Esophagus squamous epithelium (tissue), 5 donors: Measurements from ENCODE around the gene RPS24. TPM values are rescaled to one million over a fixed set of nuclear protein-coding genes. Genes with fewer than 3 reads are reported as not detected.
"Not testable (repeated sequence)": the region's sequence is repeated elsewhere in the genome, so short reads cannot be mapped to it uniquely, and the experiment has no call there.

Experiments
- DNase-seq: peaks from one replicate; lab custom pipeline; 2025; lab: John Stamatoyannopoulos, UW
- H3K27ac ChIP-seq, 4 donors: fragments of 200-600 bp; sonication (generic); one replicate each; pipeline ENCODE4 v1.5.1; 2016 to 2019; ENCODE audit warnings: mild to moderate bottlenecking in 1 of 4
- H3K27me3 ChIP-seq, 4 donors: fragments of 200-600 bp; sonication (generic); 1 replicate in 3 of 4; 2 replicates in 1 of 4; pipeline versions ENCODE4 v1.5.1 to v1.6.0; 2017 to 2021; ENCODE audit warnings: antibody characterized with exemption in 1 of 4
- H3K36me3 ChIP-seq, 3 donors: fragments of 200-600 bp; sonication (generic); one replicate each; pipeline ENCODE4 v1.5.1; 2016 to 2019
- H3K4me1 ChIP-seq, 3 donors: fragments of 200-600 bp; sonication (generic); one replicate each; pipeline ENCODE4 v1.5.1; 2017 to 2019
- H3K4me3 ChIP-seq, 4 donors: fragments of 200-600 bp; sonication (generic); 1 replicate in 3 of 4; 2 replicates in 1 of 4; pipeline ENCODE4 v1.5.1; 2016 to 2019; ENCODE audit warnings: mild to moderate bottlenecking in 2 of 4, moderate library complexity in 1 of 4
- H3K9me3 ChIP-seq, 3 donors: fragments of 200-600 bp; sonication (generic); one replicate each; pipeline ENCODE4 v1.5.1; 2016 to 2019
- CTCF ChIP-seq, 6 experiments: fragments of 450-650 bp in 4 of 6; fragments of 200-600 bp in 2 of 6; sonication (generic) in 2 of 6; IDR thresholded peaks; one replicate each; pipeline ENCODE4 v1.5.1; 2016 to 2019; ENCODE audit warnings: antibody characterized with exemption in 6 of 6, mild to moderate bottlenecking in 4 of 6, moderate library complexity in 4 of 6
- POLR2A ChIP-seq, 4 donors: fragments of 450-650 bp; IDR thresholded peaks; one replicate each; pipeline ENCODE4 v1.6.1; 2017; ENCODE audit warnings: antibody characterized with exemption in 4 of 4, mild to moderate bottlenecking in 4 of 4, moderate library complexity in 3 of 4
- WGBS, 2 donors: methylation state at CpG; one replicate each; pipeline ENCODE4 v1.1.5; 2018; 5-methylcytosine and 5-hydroxymethylcytosine counted together
- intact Hi-C: fragments of 100-400 bp; cut with DNase I; formaldehyde crosslinking; loops from one replicate; pipeline ENCODE4 v1.15.0; 2022
- total RNA-seq, 4 donors: library from RNA; depleted of rRNA; stranded (reverse); fragments of >200 nt; gene quantifications; one replicate each; pipeline ENCODE4 v1.1.0, GENCODE V29; 2016
- donor health status: DM: yes; HTN: yes; CAD: no.

Gene RPS24
- total RNA-seq, 4 donors from 2014 or later, result 1,266 to 3,992 (median 2,440) TPM

GRCh38 chr10:78066012-78066411, 32.3 kb downstream of the RPS24 start:
- DNase-seq, result no peak
- intact Hi-C loops, result no loop called here
- no peak overlapping the region for H3K27ac ChIP-seq
- H3K9me3 ChIP-seq, result no peaks in the 10 kb centered on the region
- H3K27me3 ChIP-seq, result peaks cover 0 to 3% (median 0%) of the 10 kb centered on the region in 4 donors
- WGBS, 2 donors, result 20 to 45% methylated on average over 2 to 5 of the region's 5 CpGs
- H3K4me3 ChIP-seq, result no peak overlapping the region
- peaks cover 0 to 11% (median 0%) of the 10 kb centered on the region in 3 donors for H3K4me1 ChIP-seq
- TF ChIP-seq CTCF (IDR thresholded peaks at IDR 0.05), result no peak
- TF ChIP-seq POLR2A (IDR thresholded peaks at IDR 0.05), result no peak
- no peaks in the 10 kb centered on the region for H3K36me3 ChIP-seq

GRCh38 chr10:78066728-78067430, 33.2 kb downstream of the RPS24 start:
- intact Hi-C loops, result no loop called here
- TF ChIP-seq CTCF (IDR thresholded peaks at IDR 0.05) (no peak), POLR2A (IDR thresholded peaks at IDR 0.05) (no peak)

GRCh38 chr10:78069151-78069550, 35.5 kb downstream of the RPS24 start:
- peaks cover 0 to 3% (median 0%) of the 10 kb centered on the region in 4 donors for H3K27me3 ChIP-seq
- TF ChIP-seq POLR2A (IDR thresholded peaks at IDR 0.05) (no peak), CTCF (IDR thresholded peaks at IDR 0.05) (no peak)
- no peak overlapping the region for H3K27ac ChIP-seq
- H3K36me3 ChIP-seq, result no peaks in the 10 kb centered on the region
- H3K9me3 ChIP-seq, result no peaks in the 10 kb centered on the region
- H3K4me1 ChIP-seq, result peaks cover 0 to 11% (median 0%) of the 10 kb centered on the region in 3 donors
- H3K4me3 ChIP-seq, result no peak overlapping the region
- intact Hi-C loops, result no loop called here
- WGBS, 2 donors, result 89 to 100% methylated on average over 1 to 3 of the region's 6 CpGs
- DNase-seq, result no peak

More at GRCh38 chr10:78066728-78067430, 33.2 kb downstream of the RPS24 start:
- Histone ChIP-seq H3K27ac (no peak overlapping the region), H3K4me3 (no peak overlapping the region), H3K4me1 (peaks cover 0 to 11% (median 0%) of the 10 kb centered on the region in 3 donors), H3K36me3 (no peaks in the 10 kb centered on the region), H3K9me3 (no peaks in the 10 kb centered on the region), H3K27me3 (peaks cover 0 to 3% (median 0%) of the 10 kb centered on the region in 4 donors)
- DNase-seq, result no peak
- WGBS, 2 donors, result 71 to 86% methylated on average over 5 to 6 of the region's 11 CpGs

- H3K4me3 ChIP-seq, H3K27ac ChIP-seq, H3K27me3 ChIP-seq, DNase-seq, H3K36me3 ChIP-seq, intact Hi-C loops, H3K9me3 ChIP-seq: not testable (repeated sequence)
- peaks cover 0 to 11% (median 0%) of the 10 kb centered on the region in 3 donors for H3K4me1 ChIP-seq
- 74 to 78% methylated on average over 12 of the region's 12 CpGs for WGBS, 2 donors
These were observed 36.4 kb downstream of the RPS24 start for GRCh38 chr10:78070064-78070463.

- DNase-seq, result no peak
- no peak overlapping the region for H3K4me3 ChIP-seq
- TF ChIP-seq CTCF (IDR thresholded peaks at IDR 0.05) (no peak), POLR2A (IDR thresholded peaks at IDR 0.05) (no peak)
- H3K27me3 ChIP-seq, result peaks cover 0 to 3% (median 0%) of the 10 kb centered on the region in 4 donors
- no peaks in the 10 kb centered on the region for H3K9me3 ChIP-seq
- WGBS, 2 donors, result 73 to 90% methylated on average over 5 of the region's 5 CpGs
- H3K4me1 ChIP-seq, result peaks cover 0 to 7% (median 0%) of the 10 kb centered on the region in 3 donors
- H3K36me3 ChIP-seq, result no peaks in the 10 kb centered on the region
- intact Hi-C loops, result no loop called here
- H3K27ac ChIP-seq, result no peak overlapping the region
These were observed 37.1 kb downstream of the RPS24 start for GRCh38 chr10:78070726-78071125.
